ENCODE measurements around the gene EXOC3L1. TPM values are rescaled to one million over a fixed set of nuclear protein-coding genes. Genes with fewer than 3 reads are reported as not detected.

EXOC3L1 gene
- polyA plus RNA-seq, 1 experiment, result not detected

- CTCF ChIA-PET, result interaction anchor here (1.0 kb wide), 1 partner anchor 26 kb away, joined by 4 read pairs; no protein-coding TSS in a partner anchor
- Histone ChIP-seq H3K9me3 (ENCODE audit: control insufficient read depth, insufficient read depth, low read length) (no peaks in the 10 kb centered on the region; the same call in 1 of the 2 replicates), H3K4me3 (ENCODE audit: low read depth, low read length) (peak overlapping the region; percentile 20), H3K27ac (ENCODE audit: low read depth, low read length) (peak overlapping the region; percentile 33), H3K27me3 (ENCODE audit: control insufficient read depth, insufficient read depth, low read length) (no peaks in the 10 kb centered on the region)
- TF ChIP-seq CTCF (IDR thresholded peaks at IDR 0.05; ENCODE audit: low read depth, low read length), result no peak
- POLR2A ChIA-PET, result interaction anchor here (0.7 to 1.2 kb wide), 3 partner anchors 11 to 31 kb away, joined by 4 to 6 read pairs (median 6); partner anchors contain the start of genes B3GNT9 and NOL3
- DNase-seq (ENCODE audit: low read depth, low spot score), result peak; percentile 79
These were observed 8.6 kb downstream of the EXOC3L1 start for GRCh38 chr16:67181346-67181745.

GRCh38 chr16:67180166-67180565 is 9.8 kb downstream of the EXOC3L1 start:
- no peak for DNase-seq (ENCODE audit: low read depth, low spot score)
- Histone ChIP-seq H3K4me3 (ENCODE audit: low read depth, low read length) (no peak overlapping the region), H3K27ac (ENCODE audit: low read depth, low read length) (no peak overlapping the region), H3K9me3 (ENCODE audit: control insufficient read depth, insufficient read depth, low read length) (no peaks in the 10 kb centered on the region; the same call in 1 of the 2 replicates), H3K27me3 (ENCODE audit: control insufficient read depth, insufficient read depth, low read length) (no peaks in the 10 kb centered on the region)
- no peak for TF ChIP-seq CTCF (IDR thresholded peaks at IDR 0.05; ENCODE audit: low read depth, low read length)
- CTCF ChIA-PET, result interaction anchor here (1.1 kb wide), 1 partner anchor 11 kb away, joined by 4 read pairs; no protein-coding TSS in a partner anchor
- POLR2A ChIA-PET, result interaction anchor here (1.1 kb wide), 1 partner anchor 334 kb away, joined by 3 read pairs; no protein-coding TSS in a partner anchor

- CTCF ChIA-PET, result interaction anchor here (1.1 kb wide), 1 partner anchor 11 kb away, joined by 4 read pairs; no protein-coding TSS in a partner anchor
These were observed 10.4 kb downstream of the EXOC3L1 start for GRCh38 chr16:67179421-67180080.

GRCh38 chr16:67177743-67178699 is 11.9 kb downstream of the EXOC3L1 start:
- Histone ChIP-seq H3K9me3 (ENCODE audit: control insufficient read depth, insufficient read depth, low read length) (no peaks in the 10 kb centered on the region; the same call in 1 of the 2 replicates), H3K4me3 (ENCODE audit: low read depth, low read length) (peak overlapping the region; percentile 20; the same call in 1 of the 2 replicates), H3K27me3 (ENCODE audit: control insufficient read depth, insufficient read depth, low read length) (no peaks in the 10 kb centered on the region), H3K27ac (ENCODE audit: low read depth, low read length) (no peak overlapping the region)
- DNase-seq (ENCODE audit: low read depth, low spot score), result no peak
- POLR2A ChIA-PET, result interaction anchor here (1.4 kb wide), 1 partner anchor 23 kb away, joined by 3 read pairs; no protein-coding TSS in a partner anchor
- no peak for TF ChIP-seq CTCF (IDR thresholded peaks at IDR 0.05; ENCODE audit: low read depth, low read length)
- CTCF ChIA-PET, result interaction anchor here (0.6 kb wide), 1 partner anchor 223 kb away, joined by 3 read pairs; no protein-coding TSS in a partner anchor

More at GRCh38 chr16:67179421-67180080, 10.4 kb downstream of the EXOC3L1 start:
- POLR2A ChIA-PET, result interaction anchor here (1.1 kb wide), 1 partner anchor 335 kb away, joined by 3 read pairs; no protein-coding TSS in a partner anchor
- Histone ChIP-seq H3K27me3 (ENCODE audit: control insufficient read depth, insufficient read depth, low read length) (no peaks in the 10 kb centered on the region), H3K9me3 (ENCODE audit: control insufficient read depth, insufficient read depth, low read length) (no peaks in the 10 kb centered on the region; the same call in 1 of the 2 replicates), H3K4me3 (ENCODE audit: low read depth, low read length) (no peak overlapping the region), H3K27ac (ENCODE audit: low read depth, low read length) (no peak overlapping the region)
- no peak for TF ChIP-seq CTCF (IDR thresholded peaks at IDR 0.05; ENCODE audit: low read depth, low read length)
- DNase-seq (ENCODE audit: low read depth, low spot score), result no peak
